ENCODE results near the gene CLCA1. TPM values are rescaled to one million over a fixed set of nuclear protein-coding genes. Genes with fewer than 3 reads are reported as not detected.

The CLCA1 gene
- polyA plus RNA-seq, 1 of the 3 experiments (the other 2 are of a cell fraction): not detected

GRCh38 chr1:86434059-86434458 is 34.7 kb upstream of the CLCA1 start:
- ChIA-PET POLR2A (no interaction called here), CTCF (no interaction called here)

GRCh38 chr1:86435327-86435726 is 33.4 kb upstream of the CLCA1 start:
- Histone ChIP-seq H3K27me3 (ENCODE audit: insufficient read depth) (no peaks in the 10 kb centered on the region; the same call in 1 of the 2 replicates), H3K36me3 (replicated peaks in 1 of 2; ENCODE audit: control insufficient read depth in 1 of 2, insufficient read depth in 2 of 2, low read length in 1 of 2) (no peaks in the 10 kb centered on the region), H3K4me3 (ENCODE audit: low read depth in 2 of 2, low read length in 1 of 2) (no peak overlapping the region), H3K27ac (ENCODE audit: low read depth in 2 of 2, low read length in 1 of 2) (no peak overlapping the region), H3F3A (replicated peaks; ENCODE audit: insufficient read depth) (no peaks in the 10 kb centered on the region), H3K4me1 (ENCODE audit: control insufficient read depth in 1 of 2, insufficient read depth in 2 of 2, low read depth in 1 of 2, low read length in 1 of 2) (no peaks in the 10 kb centered on the region), H3K9me3 (no peaks in the 10 kb centered on the region), H3K9me2 (no peaks in the 10 kb centered on the region), H3K9ac (no peak overlapping the region), H4K20me1 (ENCODE audit: insufficient read depth) (no peaks in the 10 kb centered on the region), H3K79me2 (ENCODE audit: insufficient read depth) (no peaks in the 10 kb centered on the region), H3K4me2 (no peak overlapping the region), H2AFZ (ENCODE audit: low read depth) (no peak overlapping the region)
- ChIA-PET CTCF (no interaction called here), POLR2A (interaction anchor here (0.6 kb wide), 1 partner anchor 285 kb away, joined by 3 read pairs; no protein-coding TSS in a partner anchor)
- DNase-seq: no peak
- 4% methylated on average over 2 of the region's 2 CpGs for WGBS (ENCODE audit: low lambda C conversion rate)
- no peak for TF ChIP-seq TAF1 (IDR thresholded peaks at IDR 0.05; ENCODE audit: borderline replicate concordance, low read depth, low read length)
- no peak for TF ChIP-seq FOSL2 (IDR thresholded peaks at IDR 0.05; ENCODE audit: borderline replicate concordance, low read depth)
- no peak for TF ChIP-seq PBX3 (IDR thresholded peaks at IDR 0.05)
- no peak for TF ChIP-seq RCOR1 (IDR thresholded peaks at IDR 0.05; ENCODE audit: low read length)
- TF ChIP-seq SIN3A (IDR thresholded peaks at IDR 0.05; ENCODE audit: borderline replicate concordance, low read depth, low read length): no peak
- no peak for TF ChIP-seq GABPA (IDR thresholded peaks at IDR 0.05; ENCODE audit: low read depth)
- TF ChIP-seq REST (IDR thresholded peaks at IDR 0.05; ENCODE audit: low read depth, low read length): no peak

More at GRCh38 chr1:86434059-86434458, 34.7 kb upstream of the CLCA1 start:
- no peaks in the 10 kb centered on the region for H3K4me1 ChIP-seq (ENCODE audit: control insufficient read depth in 1 of 2, insufficient read depth in 2 of 2, low read depth in 1 of 2, low read length in 1 of 2)
- H3K36me3 ChIP-seq (replicated peaks in 1 of 2; ENCODE audit: control insufficient read depth in 1 of 2, insufficient read depth in 2 of 2, low read length in 1 of 2): no peaks in the 10 kb centered on the region
- H3K9me3 ChIP-seq: no peaks in the 10 kb centered on the region
- H3K9ac ChIP-seq: no peak overlapping the region
- no peaks in the 10 kb centered on the region; the same call in 1 of the 2 replicates for H3K27me3 ChIP-seq (ENCODE audit: insufficient read depth)
- TF ChIP-seq GABPA (IDR thresholded peaks at IDR 0.05; ENCODE audit: low read depth) (no peak), REST (IDR thresholded peaks at IDR 0.05; ENCODE audit: low read depth, low read length) (no peak), RFX5 (IDR thresholded peaks at IDR 0.05; ENCODE audit: low read length) (no peak), RXRA (IDR thresholded peaks at IDR 0.05; ENCODE audit: borderline replicate concordance, low read depth) (no peak), RAD21 (IDR thresholded peaks at IDR 0.05; ENCODE audit: low read length) (no peak), ELF1 (IDR thresholded peaks at IDR 0.05) (no peak)
- TF ChIP-seq, protein P1, sequence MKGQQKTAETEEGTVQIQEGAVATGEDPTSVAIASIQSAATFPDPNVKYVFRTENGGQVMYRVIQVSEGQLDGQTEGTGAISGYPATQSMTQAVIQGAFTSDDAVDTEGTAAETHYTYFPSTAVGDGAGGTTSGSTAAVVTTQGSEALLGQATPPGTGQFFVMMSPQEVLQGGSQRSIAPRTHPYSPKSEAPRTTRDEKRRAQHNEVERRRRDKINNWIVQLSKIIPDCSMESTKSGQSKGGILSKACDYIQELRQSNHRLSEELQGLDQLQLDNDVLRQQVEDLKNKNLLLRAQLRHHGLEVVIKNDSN (IDR thresholded peaks at IDR 0.05; ENCODE audit: borderline replicate concordance, low read depth): no peak
- H3K79me2 ChIP-seq (ENCODE audit: insufficient read depth): no peaks in the 10 kb centered on the region
- H3K27ac ChIP-seq (ENCODE audit: low read depth in 2 of 2, low read length in 1 of 2): no peak overlapping the region
- H4K20me1 ChIP-seq (ENCODE audit: insufficient read depth): no peaks in the 10 kb centered on the region
- no peaks in the 10 kb centered on the region for H3F3A ChIP-seq (replicated peaks; ENCODE audit: insufficient read depth)
- no peaks in the 10 kb centered on the region for H3K9me2 ChIP-seq
- no peak overlapping the region for H3K4me2 ChIP-seq
- H2AFZ ChIP-seq (ENCODE audit: low read depth): no peak overlapping the region
- no peak for DNase-seq
- H3K4me3 ChIP-seq (ENCODE audit: low read depth in 2 of 2, low read length in 1 of 2): no peak overlapping the region

Measured in SK-N-SH (cell line).